Measurements from ENCODE around the gene NMD3.
"Not testable (repeated sequence)": the region's sequence is repeated elsewhere in the genome, so short reads cannot be mapped to it uniquely, and the experiment has no call there.

The NMD3 gene

GRCh38 chr3:161220850-161221753 lies at the start of gene NMD3:
Gene NMD3 (plus strand): TSS chr3:161221311. CDS start chr3:161222014, 703 bp downstream.
- DNase-seq, result peak; percentile 95

DNA sequence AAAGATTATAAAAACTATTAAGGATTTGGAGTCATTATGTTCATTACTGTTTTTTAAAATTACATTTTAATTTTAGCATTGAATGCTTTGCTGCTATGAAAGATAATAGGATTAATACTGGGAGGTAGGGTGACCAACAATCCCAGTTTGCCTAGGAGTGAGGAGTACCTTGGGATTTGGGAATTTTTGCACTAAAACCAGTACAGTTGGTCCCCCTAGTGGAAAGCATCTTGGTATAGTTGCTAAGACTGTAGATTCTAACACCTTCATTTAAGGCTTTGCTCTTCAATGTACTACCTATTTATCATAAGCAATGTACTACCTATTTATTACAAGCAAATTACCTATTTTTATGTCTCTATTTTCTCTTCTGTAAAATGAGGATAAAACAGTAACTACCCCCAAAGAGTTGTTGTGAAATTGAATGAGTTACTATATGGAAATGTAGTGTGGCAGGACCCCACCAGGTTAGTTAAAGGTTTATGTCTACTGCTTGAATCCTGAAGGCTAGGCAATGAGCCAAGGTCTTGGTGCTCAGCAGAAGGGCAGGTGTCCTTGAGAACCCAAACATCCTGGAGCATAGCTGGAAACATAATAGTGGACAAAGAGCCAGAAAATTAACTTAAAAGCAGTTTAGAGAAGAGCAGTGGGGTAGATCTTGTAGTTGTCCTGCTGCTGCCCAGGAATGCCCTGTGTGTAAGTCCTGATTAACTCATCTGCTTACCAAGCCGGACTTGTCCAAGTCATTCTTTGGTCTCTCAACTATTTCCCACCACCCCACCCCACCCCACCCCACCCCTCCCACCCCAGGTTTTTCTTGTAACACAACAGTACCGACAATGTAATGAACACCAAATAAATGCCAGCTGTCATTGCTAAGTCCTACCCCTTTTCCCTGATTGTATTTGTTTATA lies 49.2 kb upstream of the NMD3 start:
- no peak for DNase-seq

GRCh38 chr3:161175506-161175905 lies 45.6 kb upstream of the NMD3 start:
- DNase-seq, result no peak

- no peak for DNase-seq
These were observed 43.1 kb upstream of the NMD3 start for GRCh38 chr3:161177991-161178390.

DNA sequence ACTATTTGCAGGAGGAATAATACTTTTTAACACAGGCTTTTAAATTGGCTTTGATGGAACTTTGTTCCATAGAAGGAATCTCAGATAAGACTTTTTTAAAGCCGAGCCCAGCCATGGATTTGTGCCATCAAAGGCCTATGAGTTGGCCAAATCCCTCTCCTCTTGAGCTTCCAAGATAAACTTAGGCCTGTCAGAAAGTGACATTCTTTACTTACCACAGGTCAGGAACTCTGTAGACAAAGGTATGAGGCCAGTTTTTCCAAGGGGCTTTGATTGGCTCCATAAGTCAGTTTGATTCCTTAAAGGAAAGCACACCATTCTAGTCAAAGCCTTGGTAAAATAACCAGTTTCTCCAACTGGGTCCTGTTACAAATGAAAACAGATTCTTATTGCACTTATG lies 39.7 kb upstream of the NMD3 start:
- DNase-seq, result not testable (repeated sequence)

- DNase-seq, result no peak
These were observed 34.1 kb upstream of the NMD3 start for GRCh38 chr3:161187046-161187445.

- no peak for DNase-seq
These were observed 23.0 kb upstream of the NMD3 start for GRCh38 chr3:161197855-161198850.

DNA sequence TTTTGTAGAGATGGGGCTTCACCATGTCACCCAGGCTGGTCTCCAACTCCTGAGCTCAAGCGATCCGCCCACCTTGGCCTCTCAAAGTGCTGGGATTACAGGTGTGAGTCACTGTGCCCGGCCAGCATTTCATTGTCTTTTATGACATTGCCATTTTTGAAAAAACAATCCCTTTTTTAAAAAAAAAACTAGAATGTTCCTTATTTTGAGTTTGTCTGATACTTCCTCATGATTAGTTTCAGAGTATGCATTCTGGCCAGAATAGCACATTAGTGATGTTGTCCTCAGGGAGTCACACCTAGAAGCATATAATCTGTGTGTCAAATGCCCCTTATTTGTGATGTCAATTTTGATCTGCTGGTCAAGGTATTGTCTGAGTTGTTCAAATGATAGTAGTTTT lies 21.2 kb upstream of the NMD3 start:
- no peak for DNase-seq

DNA sequence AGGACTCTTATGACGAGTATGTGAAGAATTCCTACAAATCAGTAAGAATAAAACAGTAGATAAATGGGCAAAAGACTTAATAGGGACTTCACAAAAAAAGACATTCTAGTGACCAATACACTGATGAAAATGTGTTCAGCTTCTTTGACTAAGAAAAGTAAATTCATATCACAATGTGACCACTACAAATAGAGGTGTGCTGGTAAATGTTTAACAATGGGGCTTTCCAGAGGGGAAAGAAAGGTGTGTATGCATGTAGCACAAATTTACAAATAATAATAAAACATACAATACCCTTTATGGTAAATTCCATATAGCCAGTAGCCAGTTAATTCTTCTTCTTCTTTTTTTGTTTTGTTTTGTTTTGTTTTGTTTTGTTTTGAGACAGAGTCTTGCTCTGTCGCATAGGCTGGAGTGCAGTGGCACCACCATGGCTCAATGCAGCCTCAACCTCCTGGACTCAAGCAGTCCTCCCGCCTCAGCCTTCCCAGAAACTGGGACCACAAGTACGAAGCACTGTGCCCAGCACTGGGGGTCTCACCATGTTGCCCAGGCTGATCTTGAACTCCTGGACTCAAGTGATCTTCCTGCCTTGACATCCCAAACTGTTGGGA lies 17.5 kb upstream of the NMD3 start:
- DNase-seq, result no peak

DNA sequence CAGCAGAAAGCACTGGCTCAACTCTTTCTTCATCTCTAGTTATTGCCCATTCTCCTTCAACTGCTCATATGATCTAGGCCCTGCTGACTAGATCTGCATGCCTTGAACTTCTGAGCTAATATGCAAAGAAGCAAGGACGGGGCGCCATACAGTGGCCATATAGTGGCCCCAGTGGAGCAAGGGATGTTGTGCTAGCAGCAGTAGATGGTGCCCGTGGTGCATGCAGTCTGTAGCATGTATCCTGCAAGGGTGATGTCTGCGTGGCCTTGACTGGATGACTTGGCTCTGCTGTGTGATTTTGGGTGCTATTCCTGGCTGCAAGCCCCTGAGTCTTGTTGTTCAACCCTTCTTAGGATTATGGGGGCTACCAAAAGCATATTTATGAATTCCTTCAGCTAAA lies 12.2 kb upstream of the NMD3 start:
- no peak for DNase-seq

DNA sequence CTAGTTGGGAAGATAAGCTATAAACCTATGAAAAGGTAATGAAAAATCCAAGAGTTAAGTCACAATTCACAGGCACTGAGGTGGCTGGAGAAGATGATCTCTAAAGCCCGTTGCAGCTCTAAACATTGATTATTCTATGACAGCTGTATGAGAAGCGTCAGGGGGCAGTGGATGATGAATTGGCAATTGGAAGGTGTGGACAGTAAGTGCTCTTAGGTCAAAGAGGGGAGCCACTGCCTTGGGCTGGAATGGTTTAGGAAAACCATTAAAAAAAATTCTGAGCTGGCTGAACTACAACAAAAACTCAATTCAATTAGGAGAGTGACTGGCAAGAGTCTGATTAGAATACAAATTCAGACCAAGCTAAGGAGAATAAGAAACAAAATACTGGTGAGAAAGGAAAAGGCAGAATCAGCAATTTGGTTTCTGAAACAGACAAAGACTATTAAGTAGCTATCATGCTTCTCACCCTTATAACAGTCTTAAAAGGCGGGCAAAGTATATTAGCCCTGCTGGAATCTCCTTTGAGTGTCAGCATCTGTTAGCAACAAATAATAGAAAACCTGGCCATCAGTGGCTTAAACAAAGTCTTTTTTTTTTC lies 8.8 kb upstream of the NMD3 start:
- DNase-seq, result no peak

DNA sequence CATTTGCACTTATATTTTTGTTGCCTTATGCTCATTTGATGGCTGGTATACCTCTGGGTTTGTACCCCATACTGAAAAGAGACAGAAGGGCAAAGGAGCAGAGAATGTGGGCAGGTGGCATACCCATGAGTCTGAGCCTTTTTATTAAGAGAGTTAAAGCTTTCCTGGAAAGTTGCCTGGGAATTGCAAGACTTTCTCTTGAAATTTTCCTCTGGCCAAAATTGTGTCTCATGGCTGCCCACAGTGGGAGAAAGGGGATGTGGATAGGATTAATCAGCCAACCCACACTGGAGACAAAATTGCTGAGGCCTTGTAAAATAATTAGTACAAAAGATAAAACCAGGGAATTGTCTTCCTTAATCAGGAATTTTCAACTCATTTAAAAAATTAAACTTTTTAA lies 8.2 kb upstream of the NMD3 start:
- DNase-seq, result no peak

DNA sequence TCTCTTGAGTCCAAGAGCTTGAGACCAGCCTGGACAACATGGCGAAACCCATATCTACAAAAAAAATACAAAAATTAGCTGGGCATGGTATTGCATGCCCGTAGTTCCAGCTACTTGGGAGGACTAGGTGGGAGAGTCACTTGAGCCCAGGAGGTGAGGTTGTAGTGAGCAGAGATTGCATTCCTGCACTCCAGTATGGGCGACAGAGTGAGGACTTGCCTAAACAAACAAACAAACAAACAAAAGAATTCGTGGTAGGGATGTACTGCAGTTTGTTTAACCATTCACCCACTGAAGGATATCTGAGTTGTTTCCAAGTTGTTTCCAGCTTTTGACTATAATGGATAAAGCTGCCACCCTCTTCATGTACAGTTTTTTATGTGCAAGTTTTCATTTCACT lies 7.5 kb upstream of the NMD3 start:
- DNase-seq, result no peak

- no peak for DNase-seq
These were observed 5.9 kb upstream of the NMD3 start for GRCh38 chr3:161215185-161215584.

DNA sequence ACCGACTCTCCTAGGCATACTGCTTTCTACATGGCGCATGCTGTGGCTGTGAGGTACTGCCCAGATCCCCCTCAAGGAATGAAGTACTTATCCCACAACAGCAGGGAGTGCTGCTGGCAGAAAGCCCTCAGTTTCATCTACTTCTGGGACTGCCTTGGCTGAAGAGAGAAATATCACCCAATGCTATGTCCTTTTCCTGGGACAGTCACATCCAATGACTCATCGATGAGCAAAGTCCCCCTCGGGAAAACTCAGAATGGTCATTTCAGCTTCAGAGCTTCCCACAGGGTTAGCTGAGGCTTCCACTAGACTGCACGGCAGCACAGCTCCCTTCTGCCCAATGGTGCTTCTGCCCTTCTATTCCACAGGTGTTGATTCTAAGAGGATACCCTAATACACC lies 3.6 kb upstream of the NMD3 start:
- DNase-seq, result no peak

GRCh38 chr3:161219495-161219894 lies 1.6 kb upstream of the NMD3 start:
- DNase-seq, result no peak

DNA sequence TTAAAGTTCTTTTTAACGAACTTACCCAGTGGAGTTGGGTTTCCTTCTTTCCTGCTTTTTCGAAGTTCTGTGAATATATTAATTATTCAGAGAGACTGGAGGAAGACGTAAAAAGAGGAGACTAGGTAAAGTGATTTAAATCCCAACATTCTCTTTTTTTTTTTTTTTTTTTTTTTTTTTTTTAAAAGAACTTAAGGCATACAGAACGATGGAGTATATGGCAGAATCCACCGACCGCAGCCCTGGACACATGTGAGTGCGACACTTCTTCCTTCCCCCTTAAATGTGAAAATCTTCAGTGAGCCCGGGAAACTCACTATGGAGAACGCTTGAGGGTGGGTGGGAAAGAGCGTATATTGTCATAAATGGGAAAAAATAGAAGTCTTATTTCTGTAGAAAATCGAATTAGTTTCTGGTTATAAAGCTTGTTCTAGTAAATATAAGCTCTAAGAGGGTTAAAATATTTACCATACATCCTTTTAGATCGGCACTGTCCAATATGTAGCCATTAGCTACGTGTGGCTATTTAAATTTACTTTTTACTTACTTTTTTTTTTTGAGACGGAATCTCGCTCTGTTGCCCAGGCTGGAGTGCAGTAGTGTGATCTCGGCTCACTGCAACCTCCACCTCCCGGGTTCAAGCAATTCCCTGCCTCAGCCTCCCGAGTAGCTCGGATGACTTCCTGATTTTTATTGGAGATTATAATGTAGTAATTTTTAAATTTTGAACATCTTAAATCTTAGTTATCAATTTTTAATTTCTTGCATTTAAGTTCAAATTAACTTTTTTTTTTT lies 892 bp downstream of the NMD3 start:
- peak; percentile 40 for DNase-seq

DNA sequence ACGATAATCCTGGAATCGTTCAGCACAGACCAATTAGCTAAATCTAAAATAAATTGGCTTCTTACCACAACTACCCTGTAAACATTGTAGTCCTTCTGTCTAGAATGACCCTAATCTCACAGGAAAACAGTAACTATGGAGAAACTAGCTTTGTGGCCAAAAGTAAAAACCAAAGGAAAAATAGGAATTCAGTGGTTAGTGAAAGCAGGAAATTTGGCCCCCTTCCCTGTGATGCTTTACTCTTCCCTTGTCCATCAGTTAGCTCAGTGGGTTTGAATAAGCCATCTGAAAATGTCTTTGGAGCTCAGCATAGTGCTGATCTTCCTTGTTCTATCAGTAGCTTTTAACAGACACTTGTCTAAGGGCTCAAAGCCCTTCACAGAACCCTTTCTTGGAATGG lies 1.6 kb downstream of the NMD3 start:
- DNase-seq, result no peak

- no peak for DNase-seq
These were observed 3.7 kb downstream of the NMD3 start for GRCh38 chr3:161224786-161225185.

- no peak for DNase-seq
These were observed 9.6 kb downstream of the NMD3 start for GRCh38 chr3:161230621-161231171.

Data from stimulated activated CD4-positive, alpha-beta T cell treated with anti-CD3 and anti-CD28 coated beads, Interleukin-15, amount 100 ng/mL, for 24 hours (primary cell).